Stomach (tissue), 9 donors: ENCODE data around the gene EGFLAM. TPM values are rescaled to one million over a fixed set of nuclear protein-coding genes. Genes with fewer than 3 reads are reported as not detected.

Source experiments
- DNase-seq, 2 donors: peaks; one replicate each; pipeline versions ENCODE4 v3.0.0 to v3.0.0-alpha.2; 2013 to 2019
- H3K27ac ChIP-seq, 5 donors: fragments of 200-600 bp in 4 of 5; sonication (generic) in 4 of 5; one replicate each; pipeline ENCODE4 v1.5.1; 2013 to 2019; ENCODE audit warnings: mild to moderate bottlenecking in 1 of 5, moderate library complexity in 1 of 5
- H3K27me3 ChIP-seq, 3 donors: fragments of 200-600 bp; sonication (generic); one replicate each; pipeline ENCODE4 v1.5.1; 2017 to 2019; ENCODE audit warnings: mixed run types in 1 of 3
- H3K36me3 ChIP-seq, 4 donors: fragments of 200-600 bp; sonication (generic); 1 replicate in 3 of 4; 2 replicates in 1 of 4; pipeline ENCODE4 v1.5.1; 2016 to 2019
- H3K4me1 ChIP-seq, 4 donors: fragments of 200-600 bp; sonication (generic); one replicate each; pipeline ENCODE4 v1.5.1; 2016 to 2019
- H3K4me3 ChIP-seq, 4 donors: fragments of 200-600 bp; sonication (generic) in 3 of 4; one replicate each; pipeline ENCODE4 v1.5.1; 2016 to 2019; ENCODE audit warnings: mild to moderate bottlenecking in 1 of 4
- H3K9me3 ChIP-seq, 4 donors: fragments of 200-600 bp; sonication (generic); one replicate each; pipeline ENCODE4 v1.5.1; 2016 to 2019
- CTCF ChIP-seq, 7 experiments: fragments of 450-650 bp in 4 of 7; fragments of 200-600 bp in 3 of 7; sonication (generic) in 3 of 7; IDR thresholded peaks; one replicate each; pipeline ENCODE4 v1.5.1; 2016 to 2019; ENCODE audit warnings: antibody characterized with exemption in 7 of 7, control low read depth in 2 of 7, mild to moderate bottlenecking in 1 of 7
- EP300 ChIP-seq: sonication (generic); formaldehyde crosslinking; IDR thresholded peaks from one replicate; pipeline ENCODE4 v1.6.1; 2017; ENCODE audit warnings: antibody characterized with exemption
- POLR2A ChIP-seq, 4 donors: fragments of 450-650 bp; IDR thresholded peaks; one replicate each; pipeline ENCODE4 v1.6.1; 2016; ENCODE audit warnings: antibody characterized with exemption in 4 of 4, control low read depth in 2 of 4, mild to moderate bottlenecking in 1 of 4, moderate library complexity in 1 of 4
- POLR2AphosphoS5 ChIP-seq, 3 donors: sonication (generic); formaldehyde crosslinking; IDR thresholded peaks; one replicate each; pipeline ENCODE4 v1.6.1; 2016; ENCODE audit warnings: antibody characterized with exemption in 3 of 3
- WGBS, 5 donors: extraction: QIAGEN DNeasy Blood & Tissue Kit in 3 of 5; methylation state at CpG; one replicate each; pipeline versions ENCODE4 v1.1.5 to v1.1.7; 2013 to 2018; 5-methylcytosine and 5-hydroxymethylcytosine counted together
- intact Hi-C: fragments of 100-400 bp; cut with DNase I; formaldehyde crosslinking; loops from one replicate; pipeline ENCODE4 v1.15.1; 2023; ENCODE audit warnings: low total_unique reads
- polyA plus RNA-seq, 3 donors: library from polyadenylated mRNA; stranded (reverse); fragments of 200-250 nt; gene quantifications; one replicate each; pipeline ENCODE4 v1.2.3, GENCODE V29; 2013
- total RNA-seq, 5 donors: library from RNA; depleted of rRNA; stranded (reverse); fragments of >200 nt; gene quantifications; one replicate each; pipeline versions ENCODE4 v1.1.0 to v1.2.3, GENCODE V29; 2014 to 2016
- donor health status: healthy with polysubstance abuse.
- donor health status: Bipolar disorder and iron deficiency.
- donor health status: healthy.

The EGFLAM gene
- total and polyA plus RNA-seq, 8 donors = 0.61 to 5.9 (median 1.4) TPM; not detected in 3

DNA sequence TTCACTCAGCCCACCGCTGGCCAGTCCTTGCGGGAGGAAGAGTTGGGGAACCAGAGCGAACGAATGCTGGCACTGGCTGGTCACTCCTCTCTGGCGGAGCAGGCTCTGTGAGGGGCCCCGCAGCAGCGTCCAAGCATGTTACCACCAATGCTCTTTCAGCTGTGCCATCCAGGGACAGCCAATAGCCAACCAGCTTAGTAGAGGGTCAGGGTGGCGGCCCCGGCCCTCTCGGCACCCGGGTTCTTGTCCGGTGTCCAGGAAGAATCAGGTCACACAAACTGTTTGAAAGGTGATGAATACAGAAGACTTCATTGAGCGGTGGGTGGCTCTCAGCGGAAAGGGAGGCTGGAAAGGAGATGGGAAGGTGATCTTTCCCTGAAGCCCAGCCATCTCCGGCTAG, 135.3 kb downstream of the EGFLAM start:
- no peak overlapping the region for H3K27ac ChIP-seq
- no peak overlapping the region for H3K4me3 ChIP-seq
- H3K36me3 ChIP-seq = no peaks in the 10 kb centered on the region
- DNase-seq = no peak
- WGBS, 5 donors = 93 to 95% (median 93%) methylated on average over 14 to 15 of the region's 15 CpGs
- H3K4me1 ChIP-seq = no peaks in the 10 kb centered on the region
- H3K9me3 ChIP-seq = no peaks in the 10 kb centered on the region
- intact Hi-C loops = no loop called here
- no peaks in the 10 kb centered on the region for H3K27me3 ChIP-seq
- TF ChIP-seq POLR2A (IDR thresholded peaks at IDR 0.05) (no peak), POLR2AphosphoS5 (IDR thresholded peaks at IDR 0.05) (no peak), EP300 (no peak), CTCF (IDR thresholded peaks at IDR 0.05) (no peak)

- Histone ChIP-seq H3K36me3 (no peaks in the 10 kb centered on the region), H3K27me3 (peaks cover 0 to 4% (median 0%) of the 10 kb centered on the region in 3 donors), H3K4me1 (no peaks in the 10 kb centered on the region), H3K9me3 (no peaks in the 10 kb centered on the region), H3K4me3 (no peak overlapping the region), H3K27ac (no peak overlapping the region)
- WGBS, 5 donors = 38 to 61% (median 42%) methylated on average over 6 of the region's 6 CpGs
- intact Hi-C loops = no loop called here
- no peak for DNase-seq
- TF ChIP-seq EP300 (no peak), POLR2A (IDR thresholded peaks at IDR 0.05) (no peak), CTCF (IDR thresholded peaks at IDR 0.05) (no peak), POLR2AphosphoS5 (IDR thresholded peaks at IDR 0.05) (no peak)
Measured at GRCh38 chr5:38396766-38397165, 138.4 kb downstream of the EGFLAM start.

DNA sequence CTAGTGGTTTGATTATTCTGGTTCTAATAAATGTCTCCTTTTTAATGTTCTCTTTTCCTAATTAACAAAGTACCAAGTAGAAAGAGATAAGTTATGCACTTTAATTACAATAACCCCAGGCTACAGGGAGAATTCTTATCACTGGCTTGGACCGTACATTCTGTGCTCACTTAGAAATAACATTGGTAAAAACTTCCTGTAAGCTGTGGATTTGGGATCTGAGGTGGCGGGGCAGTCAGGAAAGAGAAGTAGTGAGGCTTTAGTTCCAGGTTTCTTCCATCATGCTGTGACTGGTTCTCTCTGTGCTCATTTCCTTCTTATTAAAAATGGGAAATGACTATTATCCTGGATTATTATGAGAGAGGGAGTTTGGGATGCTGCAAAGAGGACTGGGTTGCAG, 142.0 kb downstream of the EGFLAM start:
- Histone ChIP-seq H3K4me3 (no peak overlapping the region), H3K4me1 (no peaks in the 10 kb centered on the region), H3K27ac (no peak overlapping the region), H3K9me3 (no peaks in the 10 kb centered on the region), H3K36me3 (no peaks in the 10 kb centered on the region), H3K27me3 (peaks cover 0 to 4% (median 0%) of the 10 kb centered on the region in 3 donors)
- WGBS, 5 donors = 37 to 43% (median 39%) methylated on average over 2 of the region's 2 CpGs
- DNase-seq = no peak
- no peak for TF ChIP-seq POLR2AphosphoS5 (IDR thresholded peaks at IDR 0.05)
- no peak for TF ChIP-seq POLR2A (IDR thresholded peaks at IDR 0.05)
- TF ChIP-seq EP300 = no peak
- TF ChIP-seq CTCF (IDR thresholded peaks at IDR 0.05) = no peak
- intact Hi-C loops = no loop called here

- no peak for TF ChIP-seq CTCF (IDR thresholded peaks at IDR 0.05)
- TF ChIP-seq POLR2A (IDR thresholded peaks at IDR 0.05) = no peak
- TF ChIP-seq POLR2AphosphoS5 (IDR thresholded peaks at IDR 0.05) = no peak
- no peak for TF ChIP-seq EP300
Measured at GRCh38 chr5:38401145-38401544, 142.8 kb downstream of the EGFLAM start.

More at GRCh38 chr5:38401145-38401544, 142.8 kb downstream of the EGFLAM start:
- H3K4me1 ChIP-seq = no peaks in the 10 kb centered on the region
- H3K36me3 ChIP-seq = no peaks in the 10 kb centered on the region
- 30 to 70% (median 61%) methylated on average over 1 of the region's 1 CpG for WGBS, 5 donors
- peaks cover 0 to 4% (median 0%) of the 10 kb centered on the region in 3 donors for H3K27me3 ChIP-seq
- no peaks in the 10 kb centered on the region for H3K9me3 ChIP-seq
- no peak overlapping the region for H3K27ac ChIP-seq
- H3K4me3 ChIP-seq = no peak overlapping the region
- intact Hi-C loops = no loop called here
- no peak for DNase-seq
